Lower leg skin (tissue), 4 donors: ENCODE measurements around the gene PDYN. TPM values are rescaled to one million over a fixed set of nuclear protein-coding genes. Genes with fewer than 3 reads are reported as not detected.
A peak's percentile ranks its signal among the peaks of the same experiment; 100 is the strongest.

ENCODE experiments used
- DNase-seq, 2 donors: peaks; one replicate each; pipeline ENCODE4 v3.0.0-alpha.2; 2019; ENCODE audit warnings: low spot score in 2 of 2
- H3K4me3 ChIP-seq: fragments of 200-600 bp; sonication (generic); 2 replicates; pipeline ENCODE4 v1.5.1; 2017; ENCODE audit warnings: mild to moderate bottlenecking, low read depth; ENCODE audit not compliant: poor library complexity, severe bottlenecking
- POLR2A ChIP-seq, 2 donors: fragments of 450-650 bp; IDR thresholded peaks; one replicate each; pipeline ENCODE4 v1.6.1; 2016 to 2017; ENCODE audit warnings: antibody characterized with exemption in 2 of 2, mild to moderate bottlenecking in 1 of 2, moderate library complexity in 1 of 2
- WGBS, 2 donors: methylation state at CpG; one replicate each; pipeline ENCODE4 v1.1.5; 2018; 5-methylcytosine and 5-hydroxymethylcytosine counted together
- intact Hi-C: fragments of 100-400 bp; cut with DNase I; formaldehyde crosslinking; loops from one replicate; pipeline ENCODE4 v1.15.0; 2023; ENCODE audit warnings: low total_unique reads
- total RNA-seq, 4 donors: library from RNA; depleted of rRNA; stranded (reverse); fragments of >200 nt; gene quantifications; one replicate each; pipeline ENCODE4 v1.1.0, GENCODE V29; 2016
- TF ChIP-seq, protein P1 (sequence below), 3 donors: fragments of 450-650 bp; IDR thresholded peaks; one replicate each; pipeline ENCODE4 v1.5.1; 2016; ENCODE audit warnings: antibody characterized with exemption in 3 of 3, mild to moderate bottlenecking in 3 of 3, moderate library complexity in 2 of 3

The PDYN gene
- total RNA-seq, 4 donors from 2014 or later: not detected

DNA sequence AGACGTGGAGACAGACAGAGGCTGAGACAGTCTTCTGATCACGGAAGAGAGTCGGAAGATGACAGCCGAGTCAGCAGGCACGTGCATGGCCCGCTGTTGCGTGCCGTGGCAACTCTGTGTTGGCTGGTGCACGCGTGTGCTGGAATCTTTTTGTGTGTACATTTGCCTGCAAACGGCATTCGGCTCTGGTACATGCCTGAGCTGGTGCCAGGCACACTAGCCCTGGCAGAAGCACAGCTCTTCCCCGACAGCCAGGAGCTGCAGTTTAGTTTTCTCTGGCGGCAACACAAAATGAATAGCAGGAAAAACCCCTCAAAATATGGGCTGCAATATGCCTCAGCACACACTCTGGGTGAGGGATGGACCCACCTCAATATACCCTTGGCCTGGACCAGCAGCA, 769 bp upstream of the PDYN start:
- H3K4me3 ChIP-seq: no peak overlapping the region
- peak in 1 of 2 donors; percentile 53 for DNase-seq
- intact Hi-C loops: no loop called here
- TF ChIP-seq, protein P1, sequence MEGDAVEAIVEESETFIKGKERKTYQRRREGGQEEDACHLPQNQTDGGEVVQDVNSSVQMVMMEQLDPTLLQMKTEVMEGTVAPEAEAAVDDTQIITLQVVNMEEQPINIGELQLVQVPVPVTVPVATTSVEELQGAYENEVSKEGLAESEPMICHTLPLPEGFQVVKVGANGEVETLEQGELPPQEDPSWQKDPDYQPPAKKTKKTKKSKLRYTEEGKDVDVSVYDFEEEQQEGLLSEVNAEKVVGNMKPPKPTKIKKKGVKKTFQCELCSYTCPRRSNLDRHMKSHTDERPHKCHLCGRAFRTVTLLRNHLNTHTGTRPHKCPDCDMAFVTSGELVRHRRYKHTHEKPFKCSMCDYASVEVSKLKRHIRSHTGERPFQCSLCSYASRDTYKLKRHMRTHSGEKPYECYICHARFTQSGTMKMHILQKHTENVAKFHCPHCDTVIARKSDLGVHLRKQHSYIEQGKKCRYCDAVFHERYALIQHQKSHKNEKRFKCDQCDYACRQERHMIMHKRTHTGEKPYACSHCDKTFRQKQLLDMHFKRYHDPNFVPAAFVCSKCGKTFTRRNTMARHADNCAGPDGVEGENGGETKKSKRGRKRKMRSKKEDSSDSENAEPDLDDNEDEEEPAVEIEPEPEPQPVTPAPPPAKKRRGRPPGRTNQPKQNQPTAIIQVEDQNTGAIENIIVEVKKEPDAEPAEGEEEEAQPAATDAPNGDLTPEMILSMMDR (IDR thresholded peaks at IDR 0.05): no peak
- no peak for TF ChIP-seq POLR2A (IDR thresholded peaks at IDR 0.05)
- 49% methylated on average over 14 of the region's 14 CpGs for WGBS, 2 donors

DNA sequence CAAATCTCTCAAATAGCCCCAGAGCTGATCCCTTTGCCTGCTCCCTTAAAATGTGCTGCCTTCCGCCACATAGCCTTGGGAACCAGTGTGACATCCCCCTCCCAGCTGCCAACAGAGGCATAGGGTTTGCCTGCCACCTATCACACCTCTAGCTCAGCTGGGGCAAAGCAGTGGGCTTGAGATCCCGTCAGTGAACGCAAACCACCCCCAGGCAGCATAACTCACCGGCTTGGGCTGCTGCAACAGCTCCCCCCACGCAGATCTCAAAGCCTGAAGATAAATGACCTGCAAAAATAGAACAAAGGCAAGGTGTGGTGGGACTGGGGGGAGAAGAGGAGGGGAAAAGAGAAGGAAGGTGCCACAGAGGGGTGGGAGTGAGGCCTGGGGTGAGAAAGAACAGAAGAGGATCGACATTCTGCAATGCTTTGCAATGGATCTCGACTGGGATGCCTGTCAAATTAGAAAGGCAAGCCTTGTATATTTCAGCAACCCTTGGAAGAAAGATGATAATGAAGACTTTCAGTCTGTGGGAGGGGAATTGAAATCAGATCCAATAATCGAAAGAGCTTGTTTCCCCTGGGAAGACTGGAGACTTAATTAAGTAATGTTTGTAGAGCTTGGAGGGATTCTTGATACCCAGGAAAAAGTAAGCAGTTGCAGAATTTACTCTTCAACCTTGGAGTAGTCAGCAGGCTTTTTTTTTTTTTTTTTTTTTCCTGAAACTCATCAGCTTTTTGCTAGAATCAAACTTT, 1.3 kb downstream of the PDYN start:
- WGBS, 2 donors: 21 to 34% methylated on average over 8 of the region's 8 CpGs
- no peak overlapping the region for H3K4me3 ChIP-seq
- TF ChIP-seq, protein P1 (IDR thresholded peaks at IDR 0.05): no peak
- no peak for TF ChIP-seq POLR2A (IDR thresholded peaks at IDR 0.05)
- intact Hi-C loops: no loop called here
- peak in 1 of 2 donors; percentile 34 for DNase-seq

DNA sequence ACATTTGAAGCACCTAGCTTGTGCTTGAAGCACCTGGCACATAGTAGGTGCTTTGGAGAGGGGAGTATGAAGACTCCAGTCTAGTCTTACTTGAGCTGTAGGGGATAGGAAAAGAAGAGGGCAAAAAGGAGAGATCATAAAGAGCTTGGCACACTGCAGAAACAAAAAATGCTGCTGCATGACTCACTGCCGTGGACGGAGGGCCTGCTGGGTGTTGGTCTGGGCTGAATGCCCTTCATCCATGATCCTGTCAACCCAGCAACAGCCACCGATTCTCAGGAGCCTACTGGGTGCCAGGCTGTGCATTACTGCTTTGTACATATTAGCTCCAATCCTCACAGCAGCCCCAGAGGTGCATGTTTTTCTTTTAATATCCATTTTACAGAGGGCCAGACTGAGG, 6.0 kb downstream of the PDYN start:
- TF ChIP-seq, protein P1 (IDR thresholded peaks at IDR 0.05): no peak
- no peak for TF ChIP-seq POLR2A (IDR thresholded peaks at IDR 0.05)
- intact Hi-C loops: no loop called here
- no peak overlapping the region for H3K4me3 ChIP-seq
- DNase-seq: peak in 1 of 2 donors; percentile 15
- WGBS, 2 donors: 20 to 23% methylated on average over 3 of the region's 3 CpGs

- peak in 1 of 2 donors; percentile 67 for DNase-seq
- intact Hi-C loops: no loop called here
- TF ChIP-seq, protein P1 (IDR thresholded peaks at IDR 0.05): no peak
- TF ChIP-seq POLR2A (IDR thresholded peaks at IDR 0.05): no peak
- no peak overlapping the region for H3K4me3 ChIP-seq
- WGBS, 2 donors: 38 to 41% methylated on average over 4 of the region's 4 CpGs
These were observed 10.6 kb downstream of the PDYN start for GRCh38 chr20:1983301-1983700.

- 72 to 74% methylated on average over 5 of the region's 5 CpGs for WGBS, 2 donors
- intact Hi-C loops: no loop called here
- TF ChIP-seq, protein P1 (IDR thresholded peaks at IDR 0.05): no peak
- TF ChIP-seq POLR2A (IDR thresholded peaks at IDR 0.05): no peak
- peak in 1 of 2 donors; percentile 72 for DNase-seq
- H3K4me3 ChIP-seq: no peak overlapping the region
These were observed 11.2 kb downstream of the PDYN start for GRCh38 chr20:1982686-1983085.
